Measurements from ENCODE around the gene GINS2. TPM values are rescaled to one million over a fixed set of nuclear protein-coding genes. Genes with fewer than 3 reads are reported as not detected.

Gene GINS2
- total RNA-seq, result 10 to 100 TPM; 60.6 to 65.8 (median 62.7) TPM

GRCh38 chr16:85688586-85689284, at the start of gene GINS2:
Gene GINS2, minus strand, starts transcription at chr16:85688954. Its CDS starts 56 bp downstream, at chr16:85688898.
- Mint-ChIP-seq H3K27me3 (ENCODE audit: low read depth) (peaks cover 9% of the 10 kb centered on the region), H3K36me3 (ENCODE audit: insufficient read depth) (peaks cover 5% of the 10 kb centered on the region), H3K4me1 (ENCODE audit: low read depth) (peaks cover 6% of the 10 kb centered on the region), H3K4me3 (peak within 1 kb of the TSS; percentile 86), H3K9me3 (no peaks in the 10 kb centered on the region)
- DNase-seq (peak; percentile 87), ATAC-seq (peak; percentile 100)

DNA sequence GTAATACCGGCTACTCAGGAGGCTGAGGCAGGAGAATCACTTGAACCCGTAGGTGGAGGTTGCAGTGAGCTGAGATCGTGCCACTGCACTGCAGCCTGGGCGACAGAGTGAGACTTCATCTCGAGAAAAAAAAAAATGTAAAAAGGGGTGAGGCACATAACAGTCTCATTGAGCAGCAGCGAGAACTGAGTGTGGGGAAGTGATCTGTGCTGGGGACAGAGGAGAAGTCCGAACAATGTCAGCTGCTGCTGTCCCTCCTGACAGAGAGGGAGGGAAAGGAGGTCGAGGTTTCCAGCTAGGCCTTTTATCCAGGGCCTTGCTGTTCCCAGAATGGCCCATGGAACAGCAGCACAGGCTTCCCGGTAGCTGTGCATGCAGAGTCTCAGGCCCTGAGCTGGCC, 48.2 kb upstream of the GINS2 start:
- no peak for DNase-seq
- no peak for ATAC-seq
- H3K4me1 Mint-ChIP-seq (ENCODE audit: low read depth), result peaks cover 28% of the 10 kb centered on the region
- H3K36me3 Mint-ChIP-seq (ENCODE audit: insufficient read depth), result no peaks in the 10 kb centered on the region
- no peak overlapping the region for H3K4me3 Mint-ChIP-seq
- no peaks in the 10 kb centered on the region for H3K9me3 Mint-ChIP-seq
- H3K27me3 Mint-ChIP-seq (ENCODE audit: low read depth), result no peaks in the 10 kb centered on the region

GRCh38 chr16:85735946-85736345, 47.2 kb upstream of the GINS2 start:
- Mint-ChIP-seq H3K27me3 (ENCODE audit: low read depth) (no peaks in the 10 kb centered on the region), H3K9me3 (no peaks in the 10 kb centered on the region), H3K4me1 (ENCODE audit: low read depth) (peaks cover 29% of the 10 kb centered on the region), H3K36me3 (ENCODE audit: insufficient read depth) (no peaks in the 10 kb centered on the region), H3K4me3 (peak overlapping the region; percentile 63)
- DNase-seq, result no peak
- no peak for ATAC-seq

GRCh38 chr16:85735225-85735635, 46.5 kb upstream of the GINS2 start:
- peak overlapping the region; percentile 63 for H3K4me3 Mint-ChIP-seq
- H3K36me3 Mint-ChIP-seq (ENCODE audit: insufficient read depth), result no peaks in the 10 kb centered on the region

GRCh38 chr16:85734311-85735017, 45.7 kb upstream of the GINS2 start:
- DNase-seq, result no peak
- Mint-ChIP-seq H3K27me3 (ENCODE audit: low read depth) (no peaks in the 10 kb centered on the region), H3K4me3 (peak overlapping the region; percentile 63), H3K36me3 (ENCODE audit: insufficient read depth) (no peaks in the 10 kb centered on the region), H3K9me3 (no peaks in the 10 kb centered on the region), H3K4me1 (ENCODE audit: low read depth) (peaks cover 29% of the 10 kb centered on the region)
- no peak for ATAC-seq

More at GRCh38 chr16:85735225-85735635, 46.5 kb upstream of the GINS2 start:
- Mint-ChIP-seq H3K9me3 (no peaks in the 10 kb centered on the region), H3K4me1 (ENCODE audit: low read depth) (peaks cover 29% of the 10 kb centered on the region), H3K27me3 (ENCODE audit: low read depth) (no peaks in the 10 kb centered on the region)
- DNase-seq, result no peak
- ATAC-seq, result peak; percentile 72 to 79

GRCh38 chr16:85733839-85734170, 45.1 kb upstream of the GINS2 start:
- ATAC-seq, result no peak
- H3K4me3 Mint-ChIP-seq, result no peak overlapping the region
- no peaks in the 10 kb centered on the region for H3K9me3 Mint-ChIP-seq
- H3K36me3 Mint-ChIP-seq (ENCODE audit: insufficient read depth), result no peaks in the 10 kb centered on the region
- no peaks in the 10 kb centered on the region for H3K27me3 Mint-ChIP-seq (ENCODE audit: low read depth)
- H3K4me1 Mint-ChIP-seq (ENCODE audit: low read depth), result peaks cover 31% of the 10 kb centered on the region
- no peak for DNase-seq

DNA sequence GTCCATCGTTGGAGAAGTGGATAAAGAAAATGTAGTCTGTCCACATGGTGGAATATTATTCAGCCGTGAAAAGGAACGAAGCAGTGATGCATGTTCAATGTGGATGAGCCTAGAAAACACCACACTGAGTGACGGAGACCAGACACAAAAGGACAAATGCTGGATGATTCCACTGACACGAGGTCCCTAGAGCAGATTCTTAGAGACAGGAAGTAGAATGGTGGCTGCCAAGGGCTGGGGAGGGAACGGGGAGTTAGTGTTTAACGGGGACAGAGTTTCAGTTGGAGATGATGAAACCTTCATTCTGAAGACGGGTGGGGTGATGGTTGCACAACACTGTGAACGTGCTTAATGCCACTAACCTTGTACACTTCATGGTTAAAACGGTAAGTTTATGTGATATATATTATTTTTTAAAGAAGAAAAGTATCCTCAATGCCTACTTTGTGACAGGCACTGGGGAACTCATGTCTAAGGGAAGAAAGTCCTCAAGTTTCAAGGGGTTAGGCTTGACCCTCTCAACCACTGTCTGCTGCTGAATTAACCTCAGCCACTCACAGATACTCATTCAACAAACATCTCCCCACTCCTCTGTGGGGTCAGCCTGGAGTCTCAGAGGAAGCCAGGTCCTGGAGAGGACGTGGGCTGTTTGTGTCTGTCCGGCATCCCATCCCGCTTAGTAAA, 44.5 kb upstream of the GINS2 start:
- H3K27me3 Mint-ChIP-seq (ENCODE audit: low read depth), result no peaks in the 10 kb centered on the region
- H3K36me3 Mint-ChIP-seq (ENCODE audit: insufficient read depth), result no peaks in the 10 kb centered on the region
- no peak overlapping the region for H3K4me3 Mint-ChIP-seq
- ATAC-seq (no peak), DNase-seq (no peak)
- H3K4me1 Mint-ChIP-seq (ENCODE audit: low read depth), result peaks cover 31% of the 10 kb centered on the region
- H3K9me3 Mint-ChIP-seq, result no peaks in the 10 kb centered on the region

- no peaks in the 10 kb centered on the region for H3K9me3 Mint-ChIP-seq
- no peak for ATAC-seq
- no peak for DNase-seq
- H3K27me3 Mint-ChIP-seq (ENCODE audit: low read depth), result no peaks in the 10 kb centered on the region
- no peak overlapping the region for H3K4me3 Mint-ChIP-seq
- no peaks in the 10 kb centered on the region for H3K36me3 Mint-ChIP-seq (ENCODE audit: insufficient read depth)
- peaks cover 27% of the 10 kb centered on the region for H3K4me1 Mint-ChIP-seq (ENCODE audit: low read depth)
Observed at GRCh38 chr16:85731179-85731578, 42.4 kb upstream of the GINS2 start.

- Mint-ChIP-seq H3K9me3 (no peaks in the 10 kb centered on the region), H3K4me1 (ENCODE audit: low read depth) (peaks cover 16% of the 10 kb centered on the region), H3K4me3 (no peak overlapping the region), H3K27me3 (ENCODE audit: low read depth) (no peaks in the 10 kb centered on the region), H3K36me3 (ENCODE audit: insufficient read depth) (no peaks in the 10 kb centered on the region)
- no peak for ATAC-seq
- no peak for DNase-seq
Observed at GRCh38 chr16:85730186-85730465, 41.4 kb upstream of the GINS2 start.

GRCh38 chr16:85729452-85730185, 40.9 kb upstream of the GINS2 start:
- no peak for DNase-seq
- H3K4me3 Mint-ChIP-seq, result no peak overlapping the region
- peaks cover 11% of the 10 kb centered on the region for H3K4me1 Mint-ChIP-seq (ENCODE audit: low read depth)
- no peaks in the 10 kb centered on the region for H3K36me3 Mint-ChIP-seq (ENCODE audit: insufficient read depth)
- no peaks in the 10 kb centered on the region for H3K9me3 Mint-ChIP-seq
- H3K27me3 Mint-ChIP-seq (ENCODE audit: low read depth), result no peaks in the 10 kb centered on the region
- ATAC-seq, result no peak

GRCh38 chr16:85728879-85729278, 40.1 kb upstream of the GINS2 start:
- Mint-ChIP-seq H3K36me3 (ENCODE audit: insufficient read depth) (no peaks in the 10 kb centered on the region), H3K27me3 (ENCODE audit: low read depth) (no peaks in the 10 kb centered on the region), H3K4me3 (no peak overlapping the region), H3K4me1 (ENCODE audit: low read depth) (peaks cover 8% of the 10 kb centered on the region), H3K9me3 (no peaks in the 10 kb centered on the region)
- no peak for ATAC-seq
- DNase-seq, result no peak

- H3K27me3 Mint-ChIP-seq (ENCODE audit: low read depth), result no peaks in the 10 kb centered on the region
- H3K4me3 Mint-ChIP-seq, result no peak overlapping the region
- no peaks in the 10 kb centered on the region for H3K9me3 Mint-ChIP-seq
- no peaks in the 10 kb centered on the region for H3K36me3 Mint-ChIP-seq (ENCODE audit: insufficient read depth)
- peaks cover 2% of the 10 kb centered on the region for H3K4me1 Mint-ChIP-seq (ENCODE audit: low read depth)
- DNase-seq (no peak), ATAC-seq (no peak)
Observed at GRCh38 chr16:85724936-85725335, 36.2 kb upstream of the GINS2 start.

DNA sequence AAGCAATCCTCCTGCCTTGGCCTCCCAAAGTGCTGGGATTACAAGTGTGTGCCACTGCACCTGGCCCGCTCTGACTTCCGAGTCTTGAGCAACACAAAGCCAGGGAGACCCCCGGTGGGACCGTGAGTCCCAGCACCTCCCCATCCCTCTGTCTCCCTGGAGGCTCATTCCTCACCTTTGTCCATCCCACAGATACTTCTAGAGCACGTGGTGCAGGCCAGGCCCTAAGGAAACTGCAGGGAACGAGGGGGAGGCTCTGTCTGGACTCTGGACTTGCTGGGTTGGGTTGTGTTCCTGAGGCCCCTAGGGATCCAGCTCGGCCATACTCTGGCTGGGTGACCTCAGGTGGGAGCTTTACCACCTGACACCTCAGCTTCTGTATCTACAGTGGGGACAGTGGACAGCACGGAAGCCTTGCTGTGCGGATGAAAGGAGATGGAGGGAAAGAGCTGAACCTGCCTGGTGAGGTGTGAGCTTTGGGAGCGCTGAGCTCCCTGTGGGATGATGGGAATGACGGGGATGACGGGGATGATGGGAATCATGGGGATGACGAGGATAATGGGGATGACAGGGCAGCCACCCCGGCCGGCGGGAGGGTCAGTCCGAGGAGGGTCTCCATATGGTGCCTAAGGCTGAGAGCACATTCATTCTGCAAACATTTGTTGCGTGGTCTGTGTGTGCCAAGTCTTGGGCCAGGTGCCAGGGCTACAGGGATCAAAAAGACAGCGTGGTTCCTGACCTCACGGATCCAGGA, 35.5 kb upstream of the GINS2 start:
- Mint-ChIP-seq H3K9me3 (no peaks in the 10 kb centered on the region), H3K36me3 (ENCODE audit: insufficient read depth) (no peaks in the 10 kb centered on the region), H3K4me1 (ENCODE audit: low read depth) (peaks cover 2% of the 10 kb centered on the region), H3K4me3 (no peak overlapping the region), H3K27me3 (ENCODE audit: low read depth) (no peaks in the 10 kb centered on the region)
- DNase-seq (no peak), ATAC-seq (no peak)

All from activated T-cell treated with anti-CD3 and anti-CD28 coated beads, Interleukin-2, amount 50 U/mL, for 4 hours (primary cell).